OCI-LY7 (cell line): ENCODE measurements around the gene TCP1. TPM values are rescaled to one million over a fixed set of nuclear protein-coding genes. Genes with fewer than 3 reads are reported as not detected.

Source experiments
- BruUV-seq: library from RNA; stranded (reverse); fragments of 400-500 nt; replicated peaks from 2 replicates; lab custom pipeline; 2021; lab: Mats Ljungman, UMichigan
- CTCF ChIA-PET: fragments of 300-600 bp; sonication (Branson Sonifier 250); formaldehyde crosslinking; loops from one replicate; lab custom pipeline; 2022; ENCODE audit warnings: antibody characterized with exemption; ENCODE audit not compliant: unreplicated experiment; lab: Charles Lee
- POLR2A ChIA-PET: fragments of 300-600 bp; sonication (Branson Sonifier 250); formaldehyde crosslinking; loops from one replicate; lab custom pipeline; 2022; ENCODE audit warnings: antibody characterized with exemption; lab: Charles Lee
- DNase-seq: peaks from one replicate; pipeline ENCODE4 v3.0.0-alpha.2; 2015; ENCODE audit warnings: low spot score
- H2AFZ ChIP-seq: fragments of 200-600 bp; sonication (generic), shearing (Covaris generic); 2 replicates; pipeline ENCODE4 v1.6.1; 2014; ENCODE audit warnings: mild to moderate bottlenecking, antibody characterized with exemption, low read length, moderate library complexity
- H3K27ac ChIP-seq: fragments of 200-600 bp; sonication (generic); 2 replicates; pipeline ENCODE4 v1.5.1; 2014; ENCODE audit warnings: mixed run types, low read depth, mild to moderate bottlenecking, moderate library complexity, low read length, inconsistent platforms; ENCODE audit not compliant: poor library complexity, severe bottlenecking
- H3K36me3 ChIP-seq: fragments of 200-600 bp; sonication (generic); 2 replicates; pipeline ENCODE4 v1.6.1; 2014; ENCODE audit warnings: mild to moderate bottlenecking, antibody characterized with exemption, low read length, moderate library complexity, mixed read lengths; ENCODE audit not compliant: insufficient read depth
- H3K4me1 ChIP-seq: fragments of 200-600 bp; sonication (generic); 2 replicates; pipeline ENCODE4 v1.5.1; 2014; ENCODE audit warnings: mild to moderate bottlenecking, low read length; ENCODE audit not compliant: insufficient read depth, poor library complexity, severe bottlenecking
- H3K4me2 ChIP-seq: fragments of 200-600 bp; sonication (generic); 2 replicates; pipeline ENCODE4 v1.6.1; 2014; ENCODE audit warnings: mild to moderate bottlenecking, low read length
- H3K4me3 ChIP-seq: fragments of 200-600 bp; sonication (generic); 2 replicates; pipeline ENCODE4 v1.5.1; 2014; ENCODE audit warnings: mild to moderate bottlenecking, low read depth, low read length; ENCODE audit not compliant: poor library complexity, severe bottlenecking
- H3K79me2 ChIP-seq: fragments of 200-600 bp; sonication (generic); 2 replicates; pipeline ENCODE4 v1.6.1; 2016; ENCODE audit warnings: low read depth, mild to moderate bottlenecking, low read length, moderate library complexity, mixed read lengths; ENCODE audit not compliant: insufficient read depth
- H3K9me2 ChIP-seq: fragments of 200-600 bp; sonication (generic); 2 replicates; pipeline ENCODE4 v1.6.1; 2016; ENCODE audit warnings: mild to moderate bottlenecking, low read length, mixed read lengths; ENCODE audit not compliant: insufficient read depth
- H3K9me3 ChIP-seq: fragments of 200-600 bp; sonication (generic); 2 replicates; pipeline ENCODE4 v1.6.1; 2014; ENCODE audit warnings: mild to moderate bottlenecking, mixed run types, low read length, mixed read lengths
- H4K20me1 ChIP-seq: fragments of 200-600 bp; sonication (generic); 2 replicates; pipeline ENCODE4 v1.6.1; 2014; ENCODE audit warnings: mild to moderate bottlenecking, antibody characterized with exemption, low read length, moderate library complexity, mixed read lengths; ENCODE audit not compliant: insufficient read depth
- CTCF ChIP-seq: fragments of 200-600 bp; sonication (generic); conservative IDR thresholded peaks from 2 replicates; pipeline ENCODE4 v1.5.1; 2014; ENCODE audit warnings: mild to moderate bottlenecking, antibody characterized with exemption, low read length, moderate library complexity, mixed read lengths
- EZH2phosphoT487 ChIP-seq: fragments of 200-600 bp; sonication (generic); IDR thresholded peaks from 2 replicates; pipeline ENCODE4 v1.6.1; 2018; ENCODE audit warnings: low read depth, borderline replicate concordance, mild to moderate bottlenecking, mixed run types, antibody characterized with exemption, low read length, moderate library complexity, mixed read lengths
- intact Hi-C: fragments of 100-400 bp; cut with micrococcal nuclease; formaldehyde crosslinking; loops from one replicate; pipeline ENCODE4 v1.10.0; 2022; ENCODE audit not compliant: unreplicated experiment
- total RNA-seq, 2 experiments: library from RNA; depleted of rRNA in 1 of 2; stranded (reverse); fragments of >200 nt in 1 of 2; shearing (Covaris generic) in 1 of 2; gene quantifications; 2 replicates each; pipeline ENCODE4 v1.2.3, GENCODE V29; 2014 to 2022

TCP1 gene
- total RNA-seq, 2 experiments from 2014 or later = 319 to 386 TPM

GRCh38 chr6:159833556-159833955 is 44.2 kb upstream of the TCP1 start:
- no TSS peak for BruUV-seq
- CTCF ChIA-PET = no interaction called here
- POLR2A ChIA-PET = interaction anchor here (0.7 to 1.6 kb wide), 5 partner anchors 19 to 44 kb away, joined by 3 to 4 read pairs (median 3); partner anchors contain the start of gene MRPL18

GRCh38 chr6:159832946-159833345 is 43.5 kb upstream of the TCP1 start:
- H2AFZ ChIP-seq = peak overlapping the region; percentile 5; the same call in 1 of the 2 replicates
- ChIA-PET POLR2A (interaction anchor here (0.9 to 1.6 kb wide), 4 partner anchors 19 to 43 kb away, joined by 3 to 4 read pairs (median 3); partner anchors contain the start of gene MRPL18), CTCF (no interaction called here)
- DNase-seq = peak; percentile 45
- no peaks in the 10 kb centered on the region for H3K9me3 ChIP-seq
- peak; percentile 25; the same call in 1 of the 2 replicates for TF ChIP-seq CTCF
- TF ChIP-seq EZH2phosphoT487 = no peak
- no TSS peak for BruUV-seq
- H3K9me2 ChIP-seq = no peaks in the 10 kb centered on the region
- no peaks in the 10 kb centered on the region for H3K36me3 ChIP-seq
- no peak overlapping the region for H3K4me2 ChIP-seq
- H3K27ac ChIP-seq = no peak overlapping the region
- intact Hi-C loops = no loop called here
- H4K20me1 ChIP-seq = no peaks in the 10 kb centered on the region
- no peaks in the 10 kb centered on the region for H3K79me2 ChIP-seq
- no peak overlapping the region for H3K4me3 ChIP-seq
- H3K4me1 ChIP-seq = peaks cover 66% of the 10 kb centered on the region

More at GRCh38 chr6:159833556-159833955, 44.2 kb upstream of the TCP1 start:
- no peaks in the 10 kb centered on the region for H3K79me2 ChIP-seq
- H3K9me3 ChIP-seq = no peaks in the 10 kb centered on the region
- no peak overlapping the region for H3K4me3 ChIP-seq
- peak overlapping the region; percentile 43 for H3K4me2 ChIP-seq
- no peaks in the 10 kb centered on the region for H4K20me1 ChIP-seq
- 0 out of 2 replicates have a peak overlapping the region, but pooled peaks have one; percentile 49 for H2AFZ ChIP-seq
- no peaks in the 10 kb centered on the region for H3K36me3 ChIP-seq
- intact Hi-C loops = no loop called here
- H3K9me2 ChIP-seq = no peaks in the 10 kb centered on the region
- peaks cover 60% of the 10 kb centered on the region for H3K4me1 ChIP-seq
- TF ChIP-seq EZH2phosphoT487 = no peak
- no peak; the same call in 1 of the 2 replicates for TF ChIP-seq CTCF
- no peak overlapping the region for H3K27ac ChIP-seq
- no peak for DNase-seq

- no peaks in the 10 kb centered on the region for H3K36me3 ChIP-seq
- no peak for DNase-seq
- TF ChIP-seq EZH2phosphoT487 (no peak), CTCF (no peak)
- no peak overlapping the region for H3K4me2 ChIP-seq
- H3K79me2 ChIP-seq = no peaks in the 10 kb centered on the region
- H4K20me1 ChIP-seq = no peaks in the 10 kb centered on the region
- BruUV-seq = no TSS peak
- no peak overlapping the region for H2AFZ ChIP-seq
- ChIA-PET POLR2A (interaction anchor here (1.2 kb wide), 1 partner anchor 9 kb away, joined by 4 read pairs; no protein-coding TSS in a partner anchor), CTCF (no interaction called here)
- H3K27ac ChIP-seq = no peak overlapping the region
- peaks cover 67% of the 10 kb centered on the region for H3K4me1 ChIP-seq
- no peaks in the 10 kb centered on the region for H3K9me3 ChIP-seq
- no peak overlapping the region for H3K4me3 ChIP-seq
- intact Hi-C loops = no loop called here
- no peaks in the 10 kb centered on the region for H3K9me2 ChIP-seq
Observed at GRCh38 chr6:159831373-159831679, 41.9 kb upstream of the TCP1 start.
